Transverse colon (tissue), 3 donors: ENCODE results near the gene CFAP299.

Experiments used
- CTCF ChIP-seq, 5 experiments: fragments of 200-600 bp in 3 of 5; fragments of 450-650 bp in 2 of 5; sonication (generic) in 3 of 5; IDR thresholded peaks; 1 replicate in 2 of 5; 2 replicates in 3 of 5; pipeline ENCODE4 v1.5.1; 2016 to 2017; ENCODE audit warnings: antibody characterized with exemption in 5 of 5, inconsistent platforms in 3 of 5, mild to moderate bottlenecking in 2 of 5, moderate library complexity in 1 of 5
- POLR2A ChIP-seq: fragments of 450-650 bp; IDR thresholded peaks from one replicate; pipeline ENCODE4 v1.6.1; 2016; ENCODE audit warnings: antibody characterized with exemption, mild to moderate bottlenecking, moderate library complexity

- TF ChIP-seq CTCF (IDR thresholded peaks at IDR 0.05) (no peak), POLR2A (no peak)
These were observed 575.9 kb downstream of the CFAP299 start for GRCh38 chr4:80911458-80911857.
